ENCODE results near the gene CYP2R1.
A peak's percentile ranks its signal among the peaks of the same experiment; 100 is the strongest.

The CYP2R1 gene

DNA sequence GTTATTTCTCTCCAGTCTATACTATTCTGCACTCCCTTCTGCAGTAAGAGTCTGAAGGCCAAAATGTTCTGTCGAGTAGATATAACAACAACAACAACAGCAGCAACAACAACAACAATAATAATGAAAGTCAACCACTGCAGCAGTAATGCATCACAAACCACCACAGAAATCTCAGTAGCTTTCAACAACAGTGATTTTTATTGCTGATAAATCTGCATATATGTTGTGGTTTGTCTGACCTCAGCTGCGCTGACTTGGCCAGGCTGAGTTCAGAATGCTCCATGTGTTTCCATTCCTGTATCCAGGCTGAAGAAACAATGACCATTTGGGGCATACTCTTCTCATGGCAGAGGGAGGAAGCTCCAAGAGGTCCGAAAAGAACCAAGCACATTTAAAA, 32.3 kb upstream of the CYP2R1 start:
- H3K9ac ChIP-seq (ENCODE audit: low read length) = no peak overlapping the region
- no peak overlapping the region for H3K56ac ChIP-seq (ENCODE audit: low read length)
- no peak overlapping the region for H4K8ac ChIP-seq (ENCODE audit: low read depth, low read length)
- H2BK15ac ChIP-seq (replicated peaks; ENCODE audit: low read depth) = no peak overlapping the region
- no peaks in the 10 kb centered on the region for H3K36me3 ChIP-seq (ENCODE audit: control insufficient read depth, insufficient read depth, low read length)
- H3K79me2 ChIP-seq (ENCODE audit: control insufficient read depth, insufficient read depth, low read length) = no peaks in the 10 kb centered on the region
- H3K18ac ChIP-seq (ENCODE audit: low read length) = no peak overlapping the region
- H3K4me2 ChIP-seq (ENCODE audit: low read length) = no peak overlapping the region
- no peak overlapping the region for H2BK5ac ChIP-seq (ENCODE audit: low read length)
- H3K27ac ChIP-seq (ENCODE audit: low read depth, low read length) = no peak overlapping the region
- no peak overlapping the region for H4K5ac ChIP-seq (ENCODE audit: low read length)
- H3K23ac ChIP-seq (ENCODE audit: low read length) = no peak overlapping the region
- no peak overlapping the region for H3K4me3 ChIP-seq (ENCODE audit: low read length)
- H3K79me1 ChIP-seq (ENCODE audit: low read length) = no peaks in the 10 kb centered on the region
- no peaks in the 10 kb centered on the region for H3K27me3 ChIP-seq (ENCODE audit: insufficient read depth, low read length, poor library complexity)
- no peak overlapping the region for H3K4ac ChIP-seq (ENCODE audit: low read depth, low read length)
- H2AK5ac ChIP-seq (ENCODE audit: low read length) = no peak overlapping the region
- H2BK120ac ChIP-seq (ENCODE audit: low read depth, low read length) = no peak overlapping the region
- no peak for DNase-seq
- H3K4me1 ChIP-seq (ENCODE audit: control insufficient read depth, low read depth, low read length) = no peaks in the 10 kb centered on the region
- no CpG with 5 or more reads among the region's 3 CpGs for WGBS (ENCODE audit: extremely low coverage, insufficient coverage, low lambda C conversion rate)

DNA sequence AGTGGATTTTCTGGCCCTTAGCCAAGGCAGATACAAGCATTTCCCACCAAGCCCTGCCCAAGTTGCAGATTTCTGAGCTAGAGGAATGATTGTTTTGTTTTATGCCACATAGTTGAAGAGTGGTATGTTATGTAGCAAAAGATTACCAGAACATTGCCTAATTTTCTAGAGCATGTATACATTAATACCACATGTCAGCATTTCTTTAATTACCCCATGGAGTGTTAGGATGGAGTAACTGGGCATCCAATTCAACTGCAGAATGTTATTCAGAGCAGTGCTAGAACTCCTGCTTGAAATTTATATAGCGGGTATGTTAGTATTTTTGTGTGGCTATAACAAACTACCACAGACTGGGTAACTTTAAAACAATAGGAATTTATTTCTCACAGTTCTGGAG, 24.4 kb upstream of the CYP2R1 start:
- H2BK15ac ChIP-seq (replicated peaks; ENCODE audit: low read depth) = no peak overlapping the region
- no peaks in the 10 kb centered on the region for H3K4me1 ChIP-seq (ENCODE audit: control insufficient read depth, low read depth, low read length)
- H3K27ac ChIP-seq (ENCODE audit: low read depth, low read length) = no peak overlapping the region
- H2BK120ac ChIP-seq (ENCODE audit: low read depth, low read length) = no peak overlapping the region
- no peaks in the 10 kb centered on the region for H3K79me2 ChIP-seq (ENCODE audit: control insufficient read depth, insufficient read depth, low read length)
- H3K36me3 ChIP-seq (ENCODE audit: control insufficient read depth, insufficient read depth, low read length) = no peaks in the 10 kb centered on the region
- no peaks in the 10 kb centered on the region for H3K27me3 ChIP-seq (ENCODE audit: insufficient read depth, low read length, poor library complexity)
- H3K4me2 ChIP-seq (ENCODE audit: low read length) = no peak overlapping the region
- H2AK5ac ChIP-seq (ENCODE audit: low read length) = no peak overlapping the region
- no peak overlapping the region for H3K18ac ChIP-seq (ENCODE audit: low read length)
- no peak overlapping the region for H2BK5ac ChIP-seq (ENCODE audit: low read length)
- no peak for DNase-seq
- no peak overlapping the region for H3K4me3 ChIP-seq (ENCODE audit: low read length)
- H3K9ac ChIP-seq (ENCODE audit: low read length) = no peak overlapping the region
- H4K5ac ChIP-seq (ENCODE audit: low read length) = no peak overlapping the region
- H3K23ac ChIP-seq (ENCODE audit: low read length) = no peak overlapping the region
- H3K4ac ChIP-seq (ENCODE audit: low read depth, low read length) = no peak overlapping the region
- WGBS (ENCODE audit: extremely low coverage, insufficient coverage, low lambda C conversion rate) = no CpG with 5 or more reads among the region's 1 CpG
- H3K56ac ChIP-seq (ENCODE audit: low read length) = no peak overlapping the region
- no peak overlapping the region for H4K8ac ChIP-seq (ENCODE audit: low read depth, low read length)
- no peaks in the 10 kb centered on the region for H3K79me1 ChIP-seq (ENCODE audit: low read length)

DNA sequence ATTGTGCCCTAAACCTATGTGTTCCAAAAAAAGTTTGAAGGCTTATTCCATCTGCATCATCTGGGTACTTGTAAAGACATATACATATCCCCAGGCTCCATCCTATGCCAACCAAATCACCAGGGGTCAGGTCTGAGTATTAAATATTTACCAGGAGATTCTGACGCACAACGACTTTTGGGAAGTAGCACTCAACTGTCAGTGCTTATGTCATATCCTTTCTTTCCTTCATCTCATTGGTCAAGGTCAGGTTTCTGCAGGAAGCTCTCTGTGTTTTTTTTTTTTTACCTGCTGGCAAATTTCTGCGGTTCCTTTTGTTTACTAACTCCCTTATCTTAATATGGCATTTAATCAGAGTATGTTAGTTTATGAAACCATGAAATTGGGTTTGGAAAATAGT, 22.5 kb upstream of the CYP2R1 start:
- Histone ChIP-seq H3K79me2 (ENCODE audit: control insufficient read depth, insufficient read depth, low read length) (no peaks in the 10 kb centered on the region), H2BK15ac (replicated peaks; ENCODE audit: low read depth) (no peak overlapping the region), H3K9ac (ENCODE audit: low read length) (no peak overlapping the region), H2AK5ac (ENCODE audit: low read length) (no peak overlapping the region), H3K4me3 (ENCODE audit: low read length) (no peak overlapping the region), H3K27me3 (ENCODE audit: insufficient read depth, low read length, poor library complexity) (no peaks in the 10 kb centered on the region), H4K5ac (ENCODE audit: low read length) (no peak overlapping the region), H2BK120ac (ENCODE audit: low read depth, low read length) (no peak overlapping the region), H3K36me3 (ENCODE audit: control insufficient read depth, insufficient read depth, low read length) (no peaks in the 10 kb centered on the region), H3K18ac (ENCODE audit: low read length) (no peak overlapping the region), H3K4ac (ENCODE audit: low read depth, low read length) (no peak overlapping the region), H3K4me1 (ENCODE audit: control insufficient read depth, low read depth, low read length) (no peaks in the 10 kb centered on the region), H3K27ac (ENCODE audit: low read depth, low read length) (no peak overlapping the region), H3K4me2 (ENCODE audit: low read length) (no peak overlapping the region), H3K23ac (ENCODE audit: low read length) (no peak overlapping the region), H3K79me1 (ENCODE audit: low read length) (no peaks in the 10 kb centered on the region), H3K56ac (ENCODE audit: low read length) (no peak overlapping the region), H2BK5ac (ENCODE audit: low read length) (no peak overlapping the region), H4K8ac (ENCODE audit: low read depth, low read length) (no peak overlapping the region)
- no CpG with 5 or more reads among the region's 3 CpGs for WGBS (ENCODE audit: extremely low coverage, insufficient coverage, low lambda C conversion rate)
- DNase-seq = no peak

DNA sequence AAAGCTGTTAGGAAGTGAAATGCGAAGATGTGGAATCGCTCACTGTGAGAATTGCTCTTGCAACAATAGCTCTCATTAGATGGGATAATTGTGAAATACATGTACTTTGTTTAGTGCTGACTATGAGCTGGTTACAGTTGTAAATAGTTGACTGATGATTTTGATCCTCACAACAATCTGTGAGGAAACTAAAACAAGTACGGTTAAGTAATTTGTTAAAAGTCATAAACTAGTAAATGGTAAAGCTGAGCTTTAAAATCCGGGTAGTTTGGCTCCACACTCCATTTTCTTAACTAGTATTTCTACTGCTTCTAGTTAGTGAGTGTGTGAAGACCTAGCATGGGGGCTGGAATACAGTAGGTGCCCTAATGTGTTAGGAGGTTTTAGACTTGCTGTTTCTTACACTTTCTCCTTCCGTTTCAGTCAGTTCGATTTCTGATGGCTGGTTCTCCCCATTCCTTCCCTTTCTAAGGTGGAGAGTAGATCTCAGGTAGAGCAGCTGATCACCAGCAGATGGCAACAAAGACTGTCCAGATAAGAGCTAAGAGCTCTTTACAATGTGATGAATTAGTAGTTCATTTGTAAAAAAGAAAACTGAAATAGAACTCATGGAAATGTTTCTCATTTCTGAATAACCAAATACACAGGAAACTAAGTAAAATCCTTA, 16.3 kb upstream of the CYP2R1 start:
- H2BK120ac ChIP-seq (ENCODE audit: low read depth, low read length) = no peak overlapping the region
- no peaks in the 10 kb centered on the region for H3K36me3 ChIP-seq (ENCODE audit: control insufficient read depth, insufficient read depth, low read length)
- H3K4ac ChIP-seq (ENCODE audit: low read depth, low read length) = no peak overlapping the region
- no peaks in the 10 kb centered on the region for H3K79me1 ChIP-seq (ENCODE audit: low read length)
- no peak overlapping the region for H3K9ac ChIP-seq (ENCODE audit: low read length)
- no peak overlapping the region for H4K8ac ChIP-seq (ENCODE audit: low read depth, low read length)
- H2BK5ac ChIP-seq (ENCODE audit: low read length) = no peak overlapping the region
- H2BK15ac ChIP-seq (replicated peaks; ENCODE audit: low read depth) = no peak overlapping the region
- peak; percentile 73 for DNase-seq
- H3K79me2 ChIP-seq (ENCODE audit: control insufficient read depth, insufficient read depth, low read length) = no peaks in the 10 kb centered on the region
- no peaks in the 10 kb centered on the region for H3K27me3 ChIP-seq (ENCODE audit: insufficient read depth, low read length, poor library complexity)
- H3K27ac ChIP-seq (ENCODE audit: low read depth, low read length) = no peak overlapping the region
- H3K18ac ChIP-seq (ENCODE audit: low read length) = no peak overlapping the region
- no peak overlapping the region for H2AK5ac ChIP-seq (ENCODE audit: low read length)
- H3K4me2 ChIP-seq (ENCODE audit: low read length) = no peak overlapping the region
- H3K4me3 ChIP-seq (ENCODE audit: low read length) = no peak overlapping the region
- H4K5ac ChIP-seq (ENCODE audit: low read length) = no peak overlapping the region
- WGBS (ENCODE audit: extremely low coverage, insufficient coverage, low lambda C conversion rate) = no CpG with 5 or more reads among the region's 6 CpGs
- H3K4me1 ChIP-seq (ENCODE audit: control insufficient read depth, low read depth, low read length) = no peaks in the 10 kb centered on the region
- no peak overlapping the region for H3K56ac ChIP-seq (ENCODE audit: low read length)
- H3K23ac ChIP-seq (ENCODE audit: low read length) = no peak overlapping the region

DNA sequence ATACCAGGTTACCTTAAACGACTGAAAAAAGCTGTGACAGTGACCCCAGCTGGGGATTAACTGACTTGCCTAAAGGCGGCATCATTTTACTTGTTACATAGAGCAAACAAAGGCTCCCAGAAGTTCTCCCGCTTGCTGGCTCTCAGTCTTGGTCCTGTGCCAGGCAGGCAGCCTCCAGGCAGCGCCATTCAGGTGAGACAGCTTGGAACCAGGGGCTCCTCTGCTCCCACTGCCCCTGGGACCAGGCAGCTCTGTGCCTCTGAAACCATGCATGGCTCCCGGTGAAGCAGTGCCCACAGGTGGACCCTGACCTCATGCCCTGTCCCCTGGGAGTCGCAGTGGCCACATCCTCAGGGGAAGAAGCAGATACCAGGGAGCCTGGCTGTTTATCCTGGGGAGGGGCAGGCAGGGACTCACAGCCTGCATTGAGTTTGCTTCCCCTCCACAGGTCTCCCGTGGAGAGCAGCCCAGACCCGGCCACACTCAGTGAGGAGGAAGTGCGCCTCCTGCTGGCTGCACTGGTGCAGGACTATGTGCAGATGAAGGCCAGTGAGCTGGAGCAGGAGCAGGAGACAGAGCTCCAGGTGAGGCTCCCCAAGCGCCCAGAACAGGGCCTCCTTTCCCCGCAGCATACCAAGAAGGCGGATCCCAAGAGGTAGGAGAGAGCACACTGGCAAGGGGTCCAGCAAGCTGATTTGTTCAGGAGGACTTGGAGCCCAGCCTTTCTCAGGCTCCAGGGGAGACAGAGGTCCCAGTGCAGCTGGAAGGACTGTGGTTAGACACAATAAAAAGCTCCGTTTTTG, 15.6 kb upstream of the CYP2R1 start:
- H2AK5ac ChIP-seq (ENCODE audit: low read length) = no peak overlapping the region
- H3K36me3 ChIP-seq (ENCODE audit: control insufficient read depth, insufficient read depth, low read length) = no peaks in the 10 kb centered on the region
- no peak overlapping the region for H3K18ac ChIP-seq (ENCODE audit: low read length)
- H3K27me3 ChIP-seq (ENCODE audit: insufficient read depth, low read length, poor library complexity) = no peaks in the 10 kb centered on the region
- H3K23ac ChIP-seq (ENCODE audit: low read length) = no peak overlapping the region
- WGBS (ENCODE audit: extremely low coverage, insufficient coverage, low lambda C conversion rate) = no CpG with 5 or more reads among the region's 13 CpGs
- no peaks in the 10 kb centered on the region for H3K79me2 ChIP-seq (ENCODE audit: control insufficient read depth, insufficient read depth, low read length)
- no peak overlapping the region for H3K4ac ChIP-seq (ENCODE audit: low read depth, low read length)
- H3K79me1 ChIP-seq (ENCODE audit: low read length) = no peaks in the 10 kb centered on the region
- no peak overlapping the region for H3K4me3 ChIP-seq (ENCODE audit: low read length)
- no peak overlapping the region for H4K8ac ChIP-seq (ENCODE audit: low read depth, low read length)
- H2BK15ac ChIP-seq (replicated peaks; ENCODE audit: low read depth) = no peak overlapping the region
- H3K4me1 ChIP-seq (ENCODE audit: control insufficient read depth, low read depth, low read length) = no peaks in the 10 kb centered on the region
- H4K5ac ChIP-seq (ENCODE audit: low read length) = no peak overlapping the region
- peak; percentile 72 for DNase-seq
- H2BK5ac ChIP-seq (ENCODE audit: low read length) = no peak overlapping the region
- no peak overlapping the region for H3K4me2 ChIP-seq (ENCODE audit: low read length)
- no peak overlapping the region for H3K27ac ChIP-seq (ENCODE audit: low read depth, low read length)
- peak overlapping the region; percentile 69 for H3K56ac ChIP-seq (ENCODE audit: low read length)
- no peak overlapping the region for H2BK120ac ChIP-seq (ENCODE audit: low read depth, low read length)
- no peak overlapping the region for H3K9ac ChIP-seq (ENCODE audit: low read length)
